H7 (cell line): ENCODE results near the gene IL21. TPM values are rescaled to one million over a fixed set of nuclear protein-coding genes. Genes with fewer than 3 reads are reported as not detected.

ENCODE experiments used
- DNase-seq: peaks from one replicate; pipeline ENCODE4 v3.0.0; 2012
- H3K27me3 ChIP-seq: 2 replicates; pipeline ENCODE4 v1.6.0; 2011; ENCODE audit warnings: mild to moderate bottlenecking, low read length; ENCODE audit not compliant: control insufficient read depth, insufficient read depth
- H3K36me3 ChIP-seq: replicated peaks from 2 replicates; pipeline ENCODE4 v1.5.1; 2011; ENCODE audit warnings: low read length; ENCODE audit not compliant: control insufficient read depth, insufficient read depth
- H3K4me3 ChIP-seq: 2 replicates; pipeline ENCODE4 v1.5.1; 2011; ENCODE audit warnings: low read depth, mild to moderate bottlenecking, control low read depth, low read length, moderate library complexity; ENCODE audit not compliant: insufficient read depth
- total RNA-seq: library from RNA; depleted of rRNA; stranded (reverse); fragments of >200 nt; shearing (Covaris generic); gene quantifications from 2 replicates; pipeline ENCODE4 v1.2.3, GENCODE V29; 2014

IL21 gene
- total RNA-seq, 1 experiment from 2014 or later, result not detected

- no peak for DNase-seq
- Histone ChIP-seq H3K4me3 (no peak overlapping the region), H3K36me3 (no peaks in the 10 kb centered on the region), H3K27me3 (no peaks in the 10 kb centered on the region)
These were observed 3.8 kb downstream of the IL21 start for GRCh38 chr4:122616915-122617596.

- DNase-seq, result no peak
- H3K27me3 ChIP-seq, result no peaks in the 10 kb centered on the region; the same call in 1 of the 2 replicates
- H3K4me3 ChIP-seq, result no peak overlapping the region
- H3K36me3 ChIP-seq, result no peaks in the 10 kb centered on the region
These were observed 6.2 kb downstream of the IL21 start for GRCh38 chr4:122614621-122615020.

- no peak for DNase-seq
- H3K27me3 ChIP-seq, result no peaks in the 10 kb centered on the region; the same call in 1 of the 2 replicates
- H3K36me3 ChIP-seq, result no peaks in the 10 kb centered on the region
- no peak overlapping the region for H3K4me3 ChIP-seq
These were observed 8.3 kb downstream of the IL21 start for GRCh38 chr4:122612540-122612939.

GRCh38 chr4:122606364-122607043 lies 14.4 kb downstream of the IL21 start:
- peak; percentile 25 for DNase-seq
- Histone ChIP-seq H3K36me3 (no peaks in the 10 kb centered on the region), H3K27me3 (no peaks in the 10 kb centered on the region; the same call in 1 of the 2 replicates), H3K4me3 (no peak overlapping the region)

GRCh38 chr4:122604146-122604545 lies 16.7 kb downstream of the IL21 start:
- Histone ChIP-seq H3K36me3 (no peaks in the 10 kb centered on the region), H3K4me3 (no peak overlapping the region), H3K27me3 (no peaks in the 10 kb centered on the region)
- DNase-seq, result no peak

GRCh38 chr4:122603156-122603574 lies 17.7 kb downstream of the IL21 start:
- H3K27me3 ChIP-seq, result no peaks in the 10 kb centered on the region
- H3K4me3 ChIP-seq, result no peak overlapping the region
- no peaks in the 10 kb centered on the region for H3K36me3 ChIP-seq
- DNase-seq, result no peak

GRCh38 chr4:122602277-122603142 lies 18.4 kb downstream of the IL21 start:
- Histone ChIP-seq H3K36me3 (no peaks in the 10 kb centered on the region), H3K4me3 (no peak overlapping the region)
- peak; percentile 16 for DNase-seq

GRCh38 chr4:122591196-122591595 lies 29.7 kb downstream of the IL21 start:
- Histone ChIP-seq H3K27me3 (no peaks in the 10 kb centered on the region), H3K36me3 (no peaks in the 10 kb centered on the region), H3K4me3 (no peak overlapping the region)
- no peak for DNase-seq

More at GRCh38 chr4:122602277-122603142, 18.4 kb downstream of the IL21 start:
- no peaks in the 10 kb centered on the region for H3K27me3 ChIP-seq

- no peak for DNase-seq
- H3K4me3 ChIP-seq, result no peak overlapping the region
These were observed 32.2 kb downstream of the IL21 start for GRCh38 chr4:122588453-122589238.

GRCh38 chr4:122584519-122584918 lies 36.3 kb downstream of the IL21 start:
- no peak overlapping the region for H3K4me3 ChIP-seq
- no peak for DNase-seq
- no peaks in the 10 kb centered on the region for H3K27me3 ChIP-seq
- H3K36me3 ChIP-seq, result no peaks in the 10 kb centered on the region

More at GRCh38 chr4:122588453-122589238, 32.2 kb downstream of the IL21 start:
- no peaks in the 10 kb centered on the region for H3K27me3 ChIP-seq
- H3K36me3 ChIP-seq, result no peaks in the 10 kb centered on the region

- DNase-seq, result no peak
- no peaks in the 10 kb centered on the region for H3K27me3 ChIP-seq
- H3K36me3 ChIP-seq, result no peaks in the 10 kb centered on the region
- H3K4me3 ChIP-seq, result no peak overlapping the region
These were observed 37.0 kb downstream of the IL21 start for GRCh38 chr4:122583906-122584305.

- Histone ChIP-seq H3K4me3 (no peak overlapping the region), H3K27me3 (no peaks in the 10 kb centered on the region), H3K36me3 (no peaks in the 10 kb centered on the region)
- peak; percentile 69 for DNase-seq
These were observed 42.8 kb downstream of the IL21 start for GRCh38 chr4:122577808-122578781.

- H3K27me3 ChIP-seq, result no peaks in the 10 kb centered on the region
These were observed 43.7 kb downstream of the IL21 start for GRCh38 chr4:122577189-122577553.

More at GRCh38 chr4:122577189-122577553, 43.7 kb downstream of the IL21 start:
- H3K4me3 ChIP-seq, result no peak overlapping the region
- no peak for DNase-seq
- H3K36me3 ChIP-seq, result no peaks in the 10 kb centered on the region
